Activated T-cell treated with anti-CD3 and anti-CD28 coated beads, Interleukin-2, amount 50 U/mL, for 48 hours (primary cell): ENCODE results near the gene DROSHA.
"Not testable (repeated sequence)": the region's sequence is repeated elsewhere in the genome, so short reads cannot be mapped to it uniquely, and the experiment has no call there.

Source experiments
- DNase-seq, 2 experiments: peaks; one replicate each; pipeline ENCODE4 v3.0.0-alpha.2; 2020

The DROSHA gene

DNA sequence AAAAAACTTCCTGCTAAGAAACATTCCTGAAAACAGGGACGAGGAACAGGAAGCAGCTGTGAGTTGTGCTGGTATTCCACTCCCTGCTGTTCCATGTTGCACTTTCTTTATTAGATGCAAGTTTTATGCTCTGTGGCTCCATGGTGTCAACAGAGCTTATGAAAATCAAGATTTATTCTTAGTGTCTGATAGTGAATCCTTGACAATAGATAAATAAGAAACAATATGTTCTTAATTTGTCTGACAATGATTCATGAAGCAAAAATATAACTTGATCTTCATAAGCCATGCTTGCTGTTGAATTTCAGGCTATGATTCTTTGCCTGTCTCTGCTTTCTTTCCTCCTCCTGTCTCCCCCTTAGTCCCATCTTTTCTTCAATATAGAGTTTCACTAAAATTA lies 119.6 kb downstream of the DROSHA start:
- no peak for DNase-seq

DNA sequence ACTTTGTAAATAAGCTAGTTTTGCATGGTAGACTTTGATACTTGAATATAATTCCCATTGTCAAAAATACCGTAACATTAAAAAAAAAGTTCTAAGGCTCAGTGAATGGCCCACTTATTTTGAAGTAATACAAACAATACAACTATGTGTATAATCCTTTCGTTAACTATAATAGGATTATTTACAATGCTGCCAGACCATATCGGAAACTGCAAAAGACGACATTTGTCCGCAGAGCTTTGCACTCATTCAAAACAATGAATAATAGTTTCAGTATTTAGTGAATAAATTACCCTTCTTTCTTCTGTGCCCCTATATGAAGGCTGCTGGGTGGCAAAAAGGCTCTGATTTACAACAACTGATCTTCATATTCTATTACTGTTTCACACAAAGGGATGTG lies 121.8 kb downstream of the DROSHA start:
- DNase-seq = no peak

DNA sequence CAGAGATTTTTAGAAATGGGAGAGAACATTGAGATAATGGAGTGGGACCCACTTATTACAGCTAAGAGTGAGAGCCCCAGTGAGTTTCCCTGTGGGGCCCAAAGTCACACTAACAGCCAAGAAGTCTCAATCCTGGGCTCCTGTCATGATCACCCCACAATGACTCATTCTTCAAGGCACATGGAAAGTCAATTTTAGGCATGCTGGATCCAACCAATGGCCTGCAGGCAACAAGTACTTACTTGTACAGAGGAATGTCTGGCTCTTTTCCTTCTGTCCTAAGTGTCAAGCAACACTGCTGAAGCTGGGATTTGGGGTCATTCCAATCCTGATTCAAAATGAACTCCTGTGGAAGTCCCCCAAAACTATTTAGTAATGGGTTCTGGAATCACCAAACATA lies 123.1 kb downstream of the DROSHA start:
- no peak for DNase-seq

DNA sequence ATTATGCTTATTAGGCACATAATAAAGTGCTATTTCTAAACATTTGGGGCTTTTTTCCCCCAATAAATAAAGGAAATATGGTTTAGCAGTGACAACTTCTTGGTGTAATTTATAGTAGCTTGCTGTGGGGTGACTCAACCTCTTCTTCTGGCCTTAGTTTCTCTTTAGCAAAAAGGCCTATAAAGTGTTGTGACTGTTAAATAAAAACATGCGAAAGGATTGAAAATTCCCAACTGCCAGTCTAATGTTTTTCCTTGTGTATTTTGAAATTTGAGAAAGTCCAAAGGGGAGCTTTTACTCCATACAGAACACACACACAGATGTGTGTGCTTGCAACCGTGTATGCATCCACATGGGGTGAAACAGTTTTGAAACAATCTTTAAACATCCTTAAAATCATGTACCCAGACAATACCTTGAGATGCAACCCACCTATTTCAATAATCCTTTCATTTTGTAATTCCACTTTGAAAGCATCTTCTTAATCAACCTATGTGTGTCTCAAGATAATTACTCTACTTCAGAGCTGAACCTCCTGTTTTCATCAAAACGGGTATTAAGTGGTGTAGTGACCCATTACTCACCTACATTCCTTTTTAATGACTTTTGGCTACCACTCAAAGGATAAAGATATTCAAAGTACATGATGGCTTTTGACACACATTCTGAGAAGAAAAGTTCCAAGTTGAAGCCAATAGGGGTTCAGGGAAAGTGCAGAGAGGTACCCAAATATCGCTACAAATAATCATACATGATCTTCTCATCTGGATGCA lies 123.8 kb downstream of the DROSHA start:
- DNase-seq = no peak

DNA sequence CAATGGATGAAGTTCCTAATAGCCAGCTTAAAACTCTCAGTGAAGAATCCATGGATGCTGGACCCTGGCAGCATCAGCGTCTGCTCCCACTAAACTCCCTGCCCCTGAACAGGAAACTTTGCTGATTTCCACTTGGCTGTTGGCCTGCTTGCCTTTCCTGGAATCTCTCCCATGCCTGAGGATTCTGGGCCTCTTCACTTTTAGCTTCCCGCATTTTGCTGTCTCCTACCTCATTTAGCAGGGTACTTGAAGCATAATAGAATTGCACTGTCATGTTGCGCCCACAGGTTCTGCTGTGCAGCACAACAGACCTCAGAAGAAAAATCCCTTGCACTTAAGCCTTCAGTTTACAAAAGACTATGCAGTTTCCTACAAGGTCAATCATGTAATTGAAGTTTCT lies 127.6 kb downstream of the DROSHA start:
- no peak for DNase-seq

DNA sequence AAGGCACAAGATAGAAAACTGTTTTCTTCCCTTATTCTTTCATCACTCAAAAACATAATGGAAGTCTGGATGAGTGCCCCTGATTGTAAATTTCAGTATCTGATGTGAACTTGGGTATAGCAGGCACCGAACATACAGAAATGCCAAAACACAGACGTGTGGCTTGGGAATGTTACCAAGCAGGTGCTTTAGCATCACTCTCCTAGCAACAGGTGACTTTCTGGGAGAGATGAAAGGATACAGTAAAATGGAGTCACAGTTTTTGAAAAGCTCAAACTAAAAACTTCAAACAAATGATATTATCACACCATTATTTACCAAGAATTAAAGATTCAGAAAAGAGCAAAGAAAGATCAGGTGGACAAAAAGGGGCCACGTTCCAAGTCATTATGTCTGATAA lies 130.2 kb downstream of the DROSHA start:
- no peak for DNase-seq

DNA sequence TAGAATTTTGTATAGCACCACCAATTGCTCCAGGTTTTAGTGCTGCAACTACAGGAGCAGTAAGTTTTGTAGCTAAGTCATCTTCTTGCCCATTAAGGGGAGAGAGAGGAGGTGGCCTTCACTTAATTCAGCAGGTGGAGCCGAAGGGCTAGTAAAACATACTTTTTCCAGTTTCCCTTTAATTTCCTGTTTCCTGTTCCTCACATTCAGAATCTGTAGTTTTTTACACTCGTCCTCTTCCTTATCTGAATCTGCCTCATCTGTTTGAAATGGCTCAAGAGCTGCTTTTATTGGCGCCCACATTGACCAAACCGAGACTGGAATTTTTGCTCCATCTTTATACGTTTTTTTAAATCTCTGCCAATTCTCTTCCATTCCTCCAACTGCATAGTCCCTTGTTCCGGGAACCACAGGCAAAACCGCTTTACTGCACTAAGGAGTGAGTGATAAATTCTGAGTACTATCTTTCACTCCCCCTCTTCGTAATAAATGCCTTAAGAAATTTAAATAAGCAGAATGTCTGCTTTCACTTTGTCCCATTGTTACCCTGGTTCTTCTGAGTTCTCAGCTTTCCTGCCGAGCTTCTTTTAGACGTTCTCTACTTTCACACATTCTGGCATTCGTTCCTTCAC lies 133.9 kb downstream of the DROSHA start:
- no peak for DNase-seq

DNA sequence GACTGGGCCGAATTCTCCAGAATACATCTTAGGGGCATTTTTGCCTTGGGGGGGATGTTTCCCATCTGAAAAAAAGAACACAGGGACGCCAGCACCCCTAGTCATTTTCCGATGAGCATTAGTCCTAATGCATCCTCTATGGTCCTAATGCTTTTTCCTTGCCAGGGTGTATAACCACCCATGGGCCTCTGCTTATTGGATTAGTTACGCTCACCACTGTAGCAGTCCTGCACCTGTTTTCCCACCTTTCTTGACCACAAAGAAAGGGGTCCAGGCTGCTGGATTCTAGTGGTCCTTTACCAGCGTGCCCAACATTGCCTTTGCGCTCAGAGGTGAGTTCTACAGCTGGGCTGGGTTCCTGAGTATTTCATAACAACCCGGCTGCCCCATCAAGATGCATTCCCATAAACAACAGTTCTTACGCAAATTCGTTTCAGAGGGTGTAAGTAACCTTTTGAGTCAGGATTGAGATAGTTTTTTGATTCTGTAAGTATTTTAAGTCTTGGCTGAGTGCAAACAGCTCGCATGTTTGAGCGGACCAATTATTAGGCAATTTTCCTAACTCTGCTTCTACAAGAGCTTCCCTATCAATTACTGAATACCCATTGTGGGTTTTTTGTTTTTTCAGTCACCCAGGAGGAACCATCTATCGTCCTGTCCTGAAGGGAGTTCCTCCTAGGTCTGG lies 135.1 kb downstream of the DROSHA start:
- no peak for DNase-seq

DNA sequence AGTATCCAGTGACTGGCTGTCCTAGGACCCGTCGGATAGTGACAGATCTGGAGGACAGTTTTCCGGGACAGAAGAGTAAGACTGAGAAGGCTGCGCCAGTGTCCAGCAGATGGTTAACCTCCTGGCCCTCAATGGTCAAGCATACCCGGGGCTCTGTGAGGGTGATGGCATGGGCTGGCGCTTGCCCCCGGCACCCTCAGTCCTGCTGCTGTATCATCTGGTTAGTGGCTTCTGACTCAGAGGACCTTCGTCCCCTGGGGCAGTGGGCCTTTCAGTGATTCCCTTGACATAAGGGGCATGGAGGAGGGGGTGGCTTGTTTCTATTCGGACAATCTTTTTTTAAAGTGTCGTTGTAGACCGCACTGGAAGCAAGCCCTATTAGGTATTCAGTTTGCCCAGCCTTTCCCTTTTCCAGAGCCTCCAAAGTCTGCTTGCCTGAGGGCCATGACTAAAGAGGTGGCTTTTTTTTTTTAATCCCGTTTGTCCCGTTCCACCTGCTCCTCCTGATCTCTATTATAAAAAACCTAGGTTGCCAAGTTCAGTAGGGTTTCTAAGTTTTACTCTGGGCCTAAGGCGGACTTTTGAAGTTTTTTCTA lies 136.3 kb downstream of the DROSHA start:
- DNase-seq = not testable (repeated sequence)

DNA sequence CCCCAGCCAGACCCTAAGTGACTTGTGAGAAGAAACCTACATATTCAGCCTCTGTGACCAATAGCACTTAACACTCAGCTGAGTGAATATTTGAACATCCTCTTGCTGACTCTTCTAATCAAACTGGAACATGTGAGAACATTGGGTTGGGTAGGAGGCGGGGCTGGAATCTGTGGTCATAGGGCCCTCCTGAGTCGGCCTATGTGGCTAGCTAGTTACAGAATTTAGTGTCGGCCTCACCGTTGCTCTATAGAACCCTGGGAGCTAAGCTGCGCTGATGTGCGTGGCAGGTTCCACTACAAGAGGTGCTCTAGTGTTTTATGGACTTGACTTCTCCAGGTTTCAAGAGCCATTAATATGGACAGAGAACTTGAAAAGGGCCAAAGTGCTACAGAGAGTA lies 138.8 kb downstream of the DROSHA start:
- no peak for DNase-seq

DNA sequence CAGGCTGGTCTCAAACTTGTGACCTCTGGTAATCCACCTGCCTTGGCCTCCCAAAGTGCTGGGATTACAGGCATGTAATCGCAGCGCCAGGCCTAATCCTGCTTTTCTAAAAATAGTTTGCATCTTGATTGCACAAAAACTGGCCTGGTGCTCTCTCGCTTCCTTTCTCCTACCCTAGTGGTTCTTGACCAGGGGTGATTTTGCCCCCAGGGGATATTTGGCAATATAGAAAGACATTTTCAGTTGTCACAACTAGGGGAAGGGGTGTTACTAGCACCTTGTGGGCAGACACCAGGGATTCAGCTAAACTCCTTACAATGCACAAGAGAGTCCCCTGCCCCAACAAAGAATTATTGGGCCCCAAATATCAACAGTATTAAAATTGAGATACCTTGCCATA lies 139.8 kb downstream of the DROSHA start:
- no peak for DNase-seq

DNA sequence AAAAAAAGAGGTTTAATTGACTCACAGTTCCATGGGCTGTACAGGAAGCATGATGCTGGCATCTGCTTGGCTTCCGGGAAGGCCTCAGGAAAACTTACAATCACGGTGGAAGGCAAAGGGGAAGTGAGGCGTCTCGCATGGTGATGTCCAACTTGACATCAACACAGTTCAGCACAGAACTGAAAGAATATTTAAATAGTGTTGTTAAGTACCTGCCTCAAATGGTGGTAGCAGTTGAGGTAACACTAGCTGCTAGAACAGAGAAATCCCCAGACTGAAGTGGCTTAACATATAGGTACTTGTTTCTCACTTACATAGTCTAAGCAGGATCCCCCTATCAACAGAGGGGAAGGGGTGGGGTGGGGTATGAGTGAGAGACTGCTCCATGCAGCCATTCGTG lies 141.6 kb downstream of the DROSHA start:
- no peak for DNase-seq

DNA sequence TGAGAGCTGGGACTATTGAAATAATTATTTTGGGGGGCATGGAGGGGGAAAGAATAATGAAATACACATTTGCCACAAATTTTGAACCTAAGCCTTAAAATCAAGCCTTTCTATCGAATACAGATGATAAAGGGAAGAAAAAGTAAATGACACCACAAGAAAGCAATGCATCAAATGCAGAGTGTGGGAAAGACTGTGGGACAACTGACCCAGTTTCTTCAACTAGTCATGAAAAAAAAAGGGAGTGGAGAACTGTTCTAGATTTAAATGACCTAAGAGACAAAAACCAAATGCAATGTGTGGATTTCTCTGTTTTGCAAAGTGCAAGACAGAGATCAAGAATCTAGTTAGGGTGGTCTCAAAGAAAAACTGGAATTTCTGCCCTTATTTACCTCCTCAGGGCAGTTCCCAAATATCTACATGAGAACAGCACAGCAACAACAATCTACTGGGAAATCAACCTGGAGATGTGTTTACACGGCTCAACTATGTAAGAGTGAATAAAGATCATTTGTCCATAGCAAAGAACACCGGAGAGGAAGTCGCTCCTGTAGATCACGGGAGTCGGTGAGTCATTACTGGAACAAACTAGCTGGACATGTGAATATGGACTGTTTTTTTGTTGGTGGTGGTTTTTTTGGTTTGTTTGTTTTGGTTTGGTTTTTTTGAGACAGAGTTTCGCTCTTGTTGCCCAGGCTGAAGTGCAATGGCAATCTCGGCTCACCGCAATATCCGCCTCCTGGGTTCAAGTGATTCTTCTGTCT lies 145.9 kb downstream of the DROSHA start:
- DNase-seq = no peak

DNA sequence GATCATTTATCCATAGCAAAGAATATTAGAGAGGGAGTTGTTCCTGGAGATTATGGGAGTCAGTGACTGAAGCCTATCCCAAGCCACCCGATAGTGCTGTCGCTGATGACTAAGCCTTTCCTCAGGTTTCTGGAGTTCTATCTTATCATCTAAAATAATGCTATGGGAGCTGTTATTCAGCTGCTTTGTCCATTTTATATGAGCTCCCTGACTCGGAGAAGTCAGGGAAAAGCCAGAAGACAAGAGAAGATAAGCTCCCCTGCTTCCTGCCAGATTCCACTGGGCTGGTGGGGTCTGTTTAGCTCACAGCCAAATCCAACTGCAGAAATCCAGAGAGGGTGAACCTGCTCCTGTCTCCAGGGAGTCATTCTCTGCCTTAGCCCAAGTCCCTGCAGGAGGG lies 148.2 kb downstream of the DROSHA start:
- DNase-seq = no peak

DNA sequence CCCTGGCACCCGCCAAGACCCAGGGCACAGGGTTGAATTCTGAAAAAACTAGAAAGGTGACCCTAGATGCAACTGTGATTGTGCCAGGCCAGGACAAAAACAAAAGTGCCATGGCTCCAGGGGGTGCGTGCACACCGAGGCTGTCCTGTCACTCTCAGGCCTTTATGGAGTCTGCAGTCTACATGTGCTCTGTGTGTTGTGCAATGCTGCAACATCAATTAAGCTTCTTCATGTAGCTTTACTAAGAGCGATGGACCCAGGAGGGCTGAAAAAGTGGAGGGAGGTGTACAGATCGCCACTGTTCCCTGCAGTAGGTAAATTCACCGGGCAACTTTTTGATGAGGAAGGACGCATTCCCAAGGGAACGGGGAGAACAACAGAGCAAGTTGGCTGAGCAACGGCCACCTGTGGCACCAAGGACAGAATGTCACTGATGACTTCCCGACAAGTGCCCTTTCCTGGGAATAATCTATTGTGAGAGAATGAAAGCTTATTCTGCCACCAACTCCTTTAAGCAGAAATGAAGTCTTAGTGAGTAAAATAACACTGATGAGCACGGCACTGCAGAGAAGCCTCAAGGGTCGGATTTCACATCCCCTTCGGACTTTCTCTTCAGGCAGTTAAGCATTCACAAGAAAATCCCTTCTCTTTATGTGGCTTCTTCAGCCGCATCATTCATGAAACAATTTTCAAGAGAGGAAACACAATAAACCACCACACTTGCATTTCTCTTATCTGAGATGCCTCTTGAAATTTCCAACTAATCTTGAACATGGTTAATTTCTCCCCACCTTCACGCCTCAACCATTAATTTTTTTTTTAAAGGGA lies 149.6 kb downstream of the DROSHA start:
- no peak for DNase-seq

DNA sequence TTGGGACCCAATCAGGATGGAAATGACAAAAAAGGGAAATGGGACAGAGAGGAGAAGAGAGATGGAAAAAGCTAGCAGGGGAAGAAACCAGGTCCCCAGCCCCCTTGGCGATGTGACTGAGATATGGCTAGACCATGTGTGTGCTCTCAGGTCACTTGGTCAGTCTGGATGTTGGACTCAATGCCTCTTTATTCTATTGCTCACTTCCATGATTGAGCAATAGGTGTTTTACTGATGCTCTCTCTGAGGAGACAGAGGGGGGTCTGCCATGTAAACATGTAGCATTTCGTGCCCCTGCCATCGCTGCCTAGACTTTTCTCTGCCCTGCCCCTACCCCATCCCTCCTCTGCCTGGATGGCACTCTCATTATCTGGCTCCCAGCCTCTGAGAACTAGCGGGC lies 150.6 kb downstream of the DROSHA start:
- DNase-seq = no peak

DNA sequence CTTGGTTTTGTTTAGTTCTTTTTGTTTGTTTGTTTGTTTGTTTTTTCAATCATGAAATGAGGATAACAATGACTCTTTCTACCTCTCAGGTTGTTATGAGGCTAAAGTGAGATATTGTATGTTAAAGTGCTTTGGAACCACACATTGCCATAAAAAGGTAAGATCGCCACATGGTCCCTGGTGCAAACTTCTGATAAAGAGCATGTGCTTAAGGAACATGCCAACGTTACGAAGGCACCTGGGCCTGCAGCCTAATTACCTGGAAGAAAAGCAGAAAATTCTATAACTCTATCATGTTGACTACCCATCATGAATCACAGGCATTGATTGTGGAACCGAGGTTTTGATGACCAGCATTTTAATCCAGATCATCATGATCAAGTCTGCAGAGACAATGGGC lies 151.8 kb downstream of the DROSHA start:
- no peak for DNase-seq

DNA sequence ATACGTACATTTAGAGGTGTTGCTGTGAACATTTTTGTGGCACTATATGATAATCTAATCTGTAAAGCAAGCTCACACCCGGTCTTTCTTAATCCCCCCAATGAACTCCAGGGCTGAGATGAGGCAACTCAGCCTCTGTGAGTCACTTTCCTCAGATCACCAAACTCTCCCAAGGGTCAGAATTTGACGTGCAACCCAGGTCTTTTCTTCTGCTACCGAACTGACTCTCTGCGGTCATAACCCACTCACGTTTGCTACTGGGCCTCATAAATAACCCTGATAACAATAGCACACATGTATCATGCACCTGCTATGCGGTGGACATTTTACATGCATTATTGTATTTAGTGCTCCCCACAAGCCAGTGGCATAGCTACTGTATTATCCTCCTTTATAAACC lies 153.1 kb downstream of the DROSHA start:
- no peak for DNase-seq

DNA sequence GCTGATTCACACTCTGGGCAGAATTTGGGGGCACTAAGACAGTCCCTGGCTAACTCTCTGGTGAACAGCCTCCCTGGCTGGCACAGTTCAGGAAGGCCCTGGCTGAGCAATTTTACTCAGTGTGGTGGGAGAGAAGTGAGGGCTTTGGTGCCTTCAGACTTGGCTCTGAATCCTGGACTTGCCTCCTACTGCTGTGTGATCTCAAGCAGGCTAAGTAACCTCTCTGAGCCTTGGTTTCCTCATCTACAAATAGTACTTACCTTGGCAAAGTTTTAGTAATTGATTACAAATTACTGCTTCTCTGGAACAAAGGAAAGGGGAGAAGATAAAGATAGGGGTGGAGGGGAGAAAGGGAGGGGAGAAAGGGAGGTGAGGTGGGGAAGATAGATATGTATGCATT lies 153.8 kb downstream of the DROSHA start:
- no peak for DNase-seq

DNA sequence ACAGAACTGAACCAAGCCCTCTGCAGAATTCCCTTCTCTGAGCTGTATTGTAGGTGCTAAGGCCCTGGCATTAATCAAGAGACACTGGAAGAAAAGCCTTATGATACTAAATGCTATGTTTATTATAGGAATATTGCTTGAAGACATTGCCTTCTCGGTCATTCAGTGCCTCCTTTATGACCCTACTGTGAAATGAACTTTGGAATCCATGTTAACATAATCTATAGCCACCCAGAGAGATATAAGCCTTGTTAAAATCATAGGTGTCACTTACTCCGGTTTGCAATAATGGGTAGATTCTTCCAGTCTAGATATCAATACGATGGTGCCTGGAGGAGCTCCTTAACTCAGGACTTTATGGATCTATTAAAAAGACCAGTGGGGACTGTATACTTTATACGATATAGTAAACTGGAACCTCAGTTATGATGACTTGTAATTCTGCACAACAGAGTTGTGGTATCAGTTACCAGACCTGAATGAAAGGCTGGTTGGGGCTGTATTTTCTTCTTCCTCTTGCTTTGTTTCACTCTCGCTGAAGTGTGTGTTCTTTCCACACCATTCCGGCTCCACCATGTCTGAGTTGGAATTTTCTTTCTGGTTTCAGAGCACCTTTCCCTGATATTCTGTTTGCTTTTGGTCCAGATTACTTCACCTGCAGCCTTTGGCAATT lies 154.5 kb downstream of the DROSHA start:
- no peak for DNase-seq

DNA sequence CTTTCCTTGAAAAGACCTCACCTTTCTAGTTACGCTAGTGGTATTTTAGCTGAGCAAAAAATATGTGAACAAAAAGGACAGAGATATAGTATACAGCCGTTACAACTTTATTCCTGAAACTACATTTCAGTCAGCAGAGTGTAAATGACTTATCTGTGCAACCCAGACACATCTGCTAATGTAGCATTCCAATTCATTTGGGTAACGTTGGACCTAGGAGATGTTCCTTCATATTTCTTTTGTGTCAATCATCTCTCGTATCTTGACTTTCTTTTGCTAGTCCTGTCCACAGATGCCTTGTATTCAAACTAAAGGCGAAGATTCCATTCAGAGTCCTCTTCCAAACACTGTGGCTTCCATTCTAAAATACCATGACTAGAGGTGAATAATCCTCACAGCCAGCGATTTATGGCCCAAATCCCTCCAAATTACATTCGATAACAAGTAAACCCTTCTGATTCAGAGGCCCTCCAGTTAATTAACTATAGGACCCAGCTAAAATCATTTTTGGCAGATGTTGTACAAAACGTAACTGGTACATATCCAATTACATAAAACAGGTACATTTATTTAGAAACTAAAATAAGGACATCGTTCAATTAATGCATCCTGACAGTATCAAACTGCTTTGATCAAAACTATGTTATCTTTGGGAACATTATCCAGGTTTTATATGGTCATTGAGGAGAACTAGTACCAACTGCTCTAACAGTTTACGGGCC lies 155.7 kb downstream of the DROSHA start:
- DNase-seq = no peak
